ENCODE results near the gene IL23R.

The IL23R gene

DNA sequence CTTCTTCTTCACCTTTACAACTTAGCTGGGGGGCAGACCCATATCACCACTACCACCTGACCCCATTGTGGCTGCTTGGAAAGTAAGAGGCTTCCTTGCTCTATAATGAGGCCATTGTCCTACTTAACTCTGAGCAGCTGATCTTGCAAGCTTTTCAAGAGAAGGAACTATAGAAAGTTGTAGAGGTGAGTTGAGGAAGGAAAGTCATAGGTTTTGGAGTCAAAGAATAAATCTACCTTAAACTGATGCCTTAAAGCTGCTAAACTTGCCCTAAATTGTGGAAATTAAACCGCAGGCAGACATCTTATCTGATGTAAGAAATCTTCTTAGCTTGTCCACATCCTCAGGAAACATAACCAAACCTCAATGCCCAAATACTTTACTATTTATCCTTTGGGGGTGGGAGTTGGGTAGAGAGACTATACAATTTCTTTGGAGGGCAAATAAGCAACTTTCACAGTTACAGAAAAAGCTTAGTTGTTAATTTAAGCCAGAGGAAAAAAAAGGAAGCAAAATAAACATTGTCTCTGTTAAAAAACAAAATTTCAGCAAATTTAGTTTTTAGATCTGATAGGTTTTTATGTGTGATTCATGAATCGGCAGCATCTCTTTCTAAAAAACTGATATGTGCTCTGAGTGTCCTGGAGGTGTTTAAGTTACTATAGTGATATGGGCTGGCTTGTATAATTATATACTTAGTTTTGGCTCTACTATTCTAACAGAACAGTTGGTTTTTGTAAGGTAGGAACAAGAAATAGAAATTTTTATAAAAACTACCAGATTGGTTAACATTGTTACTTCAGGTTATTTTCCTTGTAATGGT lies 4.7 kb downstream of the IL23R start:
- Histone ChIP-seq H3K4me2 (no peak overlapping the region), H3K27ac (no peak overlapping the region)
- TF ChIP-seq, protein P1, sequence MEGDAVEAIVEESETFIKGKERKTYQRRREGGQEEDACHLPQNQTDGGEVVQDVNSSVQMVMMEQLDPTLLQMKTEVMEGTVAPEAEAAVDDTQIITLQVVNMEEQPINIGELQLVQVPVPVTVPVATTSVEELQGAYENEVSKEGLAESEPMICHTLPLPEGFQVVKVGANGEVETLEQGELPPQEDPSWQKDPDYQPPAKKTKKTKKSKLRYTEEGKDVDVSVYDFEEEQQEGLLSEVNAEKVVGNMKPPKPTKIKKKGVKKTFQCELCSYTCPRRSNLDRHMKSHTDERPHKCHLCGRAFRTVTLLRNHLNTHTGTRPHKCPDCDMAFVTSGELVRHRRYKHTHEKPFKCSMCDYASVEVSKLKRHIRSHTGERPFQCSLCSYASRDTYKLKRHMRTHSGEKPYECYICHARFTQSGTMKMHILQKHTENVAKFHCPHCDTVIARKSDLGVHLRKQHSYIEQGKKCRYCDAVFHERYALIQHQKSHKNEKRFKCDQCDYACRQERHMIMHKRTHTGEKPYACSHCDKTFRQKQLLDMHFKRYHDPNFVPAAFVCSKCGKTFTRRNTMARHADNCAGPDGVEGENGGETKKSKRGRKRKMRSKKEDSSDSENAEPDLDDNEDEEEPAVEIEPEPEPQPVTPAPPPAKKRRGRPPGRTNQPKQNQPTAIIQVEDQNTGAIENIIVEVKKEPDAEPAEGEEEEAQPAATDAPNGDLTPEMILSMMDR (conservative IDR thresholded peaks at IDR 0.05; ENCODE audit: low read depth, low read length) = no peak

DNA sequence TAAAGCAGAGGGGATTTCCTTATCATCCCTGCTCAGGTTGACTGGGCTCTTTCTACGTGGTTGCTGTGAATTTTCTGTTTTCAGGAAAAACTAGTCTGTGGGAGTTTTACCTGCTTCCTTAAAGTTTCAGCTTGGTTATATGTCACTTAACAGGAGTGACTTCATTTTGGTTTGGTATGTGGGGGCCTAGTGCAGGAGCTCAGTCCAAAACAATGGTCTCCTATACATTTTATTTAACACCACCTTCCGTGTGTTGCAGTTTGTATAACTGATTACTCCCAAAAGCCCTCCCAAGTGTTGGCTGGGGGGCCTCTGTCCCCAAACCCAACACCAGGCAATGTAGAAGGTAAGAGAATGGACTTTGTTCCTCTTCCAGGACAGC lies 5.3 kb downstream of the IL23R start:
- Histone ChIP-seq H3K4me2 (no peak overlapping the region), H4K20me1 (ENCODE audit: insufficient read depth) (no peaks in the 10 kb centered on the region)

More for the DNA sequence above, 4.7 kb downstream of the IL23R start:
- Histone ChIP-seq H3K4me3 (IDR thresholded peaks at IDR 0.05; ENCODE audit: insufficient read depth, low read depth, low read length) (no peak overlapping the region), H4K20me1 (ENCODE audit: insufficient read depth) (no peaks in the 10 kb centered on the region), H3K36me3 (ENCODE audit: insufficient read depth) (no peaks in the 10 kb centered on the region), H2AFZ (ENCODE audit: low read depth) (no peak overlapping the region), H3K9ac (no peak overlapping the region), H3K79me2 (ENCODE audit: insufficient read depth, low read depth) (no peaks in the 10 kb centered on the region), H3K4me1 (ENCODE audit: low read depth, poor library complexity, severe bottlenecking) (peaks cover 5% of the 10 kb centered on the region), H3K27me3 (ENCODE audit: insufficient read depth, low read depth) (no peaks in the 10 kb centered on the region)

DNA sequence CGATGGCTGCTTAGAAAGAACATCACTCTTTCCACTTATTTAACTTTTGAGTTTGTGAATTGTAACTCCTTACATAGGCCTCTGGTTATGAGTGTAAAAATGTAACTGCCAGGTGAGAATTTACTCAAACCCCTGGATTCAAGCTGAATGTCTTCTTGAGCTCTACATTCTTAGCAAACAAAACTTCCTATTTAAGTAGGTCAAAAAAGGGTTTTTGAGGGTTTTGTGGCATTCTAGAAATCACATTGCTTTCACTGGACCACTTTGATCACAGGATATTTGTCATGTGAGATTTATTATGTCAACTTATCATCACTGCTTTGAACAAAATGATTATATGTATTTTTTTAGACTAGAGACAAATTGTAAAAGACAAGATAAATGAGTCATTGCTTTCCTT lies 5.7 kb downstream of the IL23R start:
- TF ChIP-seq, protein P1 (conservative IDR thresholded peaks at IDR 0.05; ENCODE audit: low read depth, low read length) = no peak
- Histone ChIP-seq H3K4me1 (ENCODE audit: low read depth, poor library complexity, severe bottlenecking) (peaks cover 5% of the 10 kb centered on the region), H3K4me3 (IDR thresholded peaks at IDR 0.05; ENCODE audit: insufficient read depth, low read depth, low read length) (no peak overlapping the region), H3K9ac (no peak overlapping the region), H3K79me2 (ENCODE audit: insufficient read depth, low read depth) (no peaks in the 10 kb centered on the region), H4K20me1 (ENCODE audit: insufficient read depth) (no peaks in the 10 kb centered on the region), H3K27me3 (ENCODE audit: insufficient read depth, low read depth) (no peaks in the 10 kb centered on the region), H3K4me2 (no peak overlapping the region), H2AFZ (ENCODE audit: low read depth) (no peak overlapping the region), H3K36me3 (ENCODE audit: insufficient read depth) (no peaks in the 10 kb centered on the region), H3K27ac (no peak overlapping the region)

More for the DNA sequence above, 5.3 kb downstream of the IL23R start:
- H2AFZ ChIP-seq (ENCODE audit: low read depth) = no peak overlapping the region
- no peaks in the 10 kb centered on the region for H3K36me3 ChIP-seq (ENCODE audit: insufficient read depth)
- H3K4me1 ChIP-seq (ENCODE audit: low read depth, poor library complexity, severe bottlenecking) = peaks cover 5% of the 10 kb centered on the region
- no peak overlapping the region for H3K4me3 ChIP-seq (IDR thresholded peaks at IDR 0.05; ENCODE audit: insufficient read depth, low read depth, low read length)
- H3K79me2 ChIP-seq (ENCODE audit: insufficient read depth, low read depth) = no peaks in the 10 kb centered on the region
- TF ChIP-seq, protein P1 (conservative IDR thresholded peaks at IDR 0.05; ENCODE audit: low read depth, low read length) = no peak
- H3K9ac ChIP-seq = no peak overlapping the region
- H3K27ac ChIP-seq = no peak overlapping the region
- H3K27me3 ChIP-seq (ENCODE audit: insufficient read depth, low read depth) = no peaks in the 10 kb centered on the region

DNA sequence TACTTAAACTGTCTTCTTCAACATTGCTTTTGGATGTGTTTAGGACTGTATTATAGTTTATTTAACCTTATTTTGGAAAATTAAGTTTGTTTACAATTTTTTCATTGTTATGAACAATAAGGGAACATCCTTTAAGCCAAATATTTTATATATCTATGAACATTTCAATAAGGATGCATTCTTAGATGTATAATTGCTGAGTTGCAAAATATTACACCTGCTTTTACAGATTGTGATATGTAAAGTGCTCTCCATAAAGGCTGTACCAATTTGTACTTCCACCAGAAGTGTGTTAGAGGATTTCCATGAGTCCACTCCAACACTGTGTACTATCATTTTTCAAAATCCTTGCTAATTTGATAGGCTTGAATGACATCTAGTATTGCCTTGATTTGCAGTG lies 7.7 kb downstream of the IL23R start:
- Histone ChIP-seq H3K9ac (no peak overlapping the region), H3K36me3 (ENCODE audit: insufficient read depth) (no peaks in the 10 kb centered on the region), H3K4me2 (no peak overlapping the region), H4K20me1 (ENCODE audit: insufficient read depth) (no peaks in the 10 kb centered on the region), H3K27ac (no peak overlapping the region), H3K27me3 (ENCODE audit: insufficient read depth, low read depth) (no peaks in the 10 kb centered on the region), H3K79me2 (ENCODE audit: insufficient read depth, low read depth) (no peaks in the 10 kb centered on the region), H2AFZ (ENCODE audit: low read depth) (no peak overlapping the region), H3K4me1 (ENCODE audit: low read depth, poor library complexity, severe bottlenecking) (peaks cover 5% of the 10 kb centered on the region), H3K4me3 (IDR thresholded peaks at IDR 0.05; ENCODE audit: insufficient read depth, low read depth, low read length) (no peak overlapping the region)
- TF ChIP-seq, protein P1 (conservative IDR thresholded peaks at IDR 0.05; ENCODE audit: low read depth, low read length) = no peak

Data from KMS-11 (cell line).